Measurements from ENCODE around the gene PTH2R. TPM values are rescaled to one million over a fixed set of nuclear protein-coding genes. Genes with fewer than 3 reads are reported as not detected.
A peak's percentile ranks its signal among the peaks of the same experiment; 100 is the strongest.
"Not testable (repeated sequence)": the region's sequence is repeated elsewhere in the genome, so short reads cannot be mapped to it uniquely, and the experiment has no call there.

Gene PTH2R
- total RNA-seq, 1 experiment from 2014 or later: 17.3 TPM

GRCh38 chr2:208384637-208385036 is 22.0 kb upstream of the PTH2R start:
- no peak for DNase-seq (ENCODE audit: low read depth)
- in situ Hi-C loops (cut with HindIII; ENCODE audit: low pct_unique_long_range_greater_than_20kb, low sequenced_read_pairs): no loop called here

GRCh38 chr2:208386541-208386940 is 20.1 kb upstream of the PTH2R start:
- in situ Hi-C loops (cut with HindIII; ENCODE audit: low pct_unique_long_range_greater_than_20kb, low sequenced_read_pairs): no loop called here
- no peak for DNase-seq (ENCODE audit: low read depth)

- no peak for DNase-seq (ENCODE audit: low read depth)
- in situ Hi-C loops (cut with HindIII; ENCODE audit: low pct_unique_long_range_greater_than_20kb, low sequenced_read_pairs): no loop called here
Observed at GRCh38 chr2:208389940-208390339, 16.7 kb upstream of the PTH2R start.

- in situ Hi-C loops (cut with HindIII; ENCODE audit: low pct_unique_long_range_greater_than_20kb, low sequenced_read_pairs): no loop called here
- DNase-seq (ENCODE audit: low read depth): no peak
Observed at GRCh38 chr2:208392300-208392699, 14.3 kb upstream of the PTH2R start.

- DNase-seq (ENCODE audit: low read depth); in situ Hi-C loops (cut with HindIII; ENCODE audit: low pct_unique_long_range_greater_than_20kb, low sequenced_read_pairs): not testable (repeated sequence)
Observed at GRCh38 chr2:208396796-208397195, 9.8 kb upstream of the PTH2R start.

GRCh38 chr2:208399201-208399600 is 7.4 kb upstream of the PTH2R start:
- DNase-seq (ENCODE audit: low read depth): no peak
- in situ Hi-C loops (cut with HindIII; ENCODE audit: low pct_unique_long_range_greater_than_20kb, low sequenced_read_pairs): no loop called here

GRCh38 chr2:208407667-208408066 is 1.1 kb downstream of the PTH2R start:
- in situ Hi-C loops (cut with HindIII; ENCODE audit: low pct_unique_long_range_greater_than_20kb, low sequenced_read_pairs): no loop called here
- no peak for DNase-seq (ENCODE audit: low read depth)

GRCh38 chr2:208413931-208414330 is 7.3 kb downstream of the PTH2R start:
- DNase-seq (ENCODE audit: low read depth): no peak
- in situ Hi-C loops (cut with HindIII; ENCODE audit: low pct_unique_long_range_greater_than_20kb, low sequenced_read_pairs): no loop called here

GRCh38 chr2:208415255-208415654 is 8.7 kb downstream of the PTH2R start:
- in situ Hi-C loops (cut with HindIII; ENCODE audit: low pct_unique_long_range_greater_than_20kb, low sequenced_read_pairs): no loop called here
- no peak for DNase-seq (ENCODE audit: low read depth)

- in situ Hi-C loops (cut with HindIII; ENCODE audit: low pct_unique_long_range_greater_than_20kb, low sequenced_read_pairs): no loop called here
- DNase-seq (ENCODE audit: low read depth): no peak
Observed at GRCh38 chr2:208415897-208416296, 9.3 kb downstream of the PTH2R start.

- no peak for DNase-seq (ENCODE audit: low read depth)
- in situ Hi-C loops (cut with HindIII; ENCODE audit: low pct_unique_long_range_greater_than_20kb, low sequenced_read_pairs): no loop called here
Observed at GRCh38 chr2:208426412-208427045, 19.9 kb downstream of the PTH2R start.

GRCh38 chr2:208437755-208438154 is 31.2 kb downstream of the PTH2R start:
- no peak for DNase-seq (ENCODE audit: low read depth)
- in situ Hi-C loops (cut with HindIII; ENCODE audit: low pct_unique_long_range_greater_than_20kb, low sequenced_read_pairs): no loop called here

- no peak for DNase-seq (ENCODE audit: low read depth)
- in situ Hi-C loops (cut with HindIII; ENCODE audit: low pct_unique_long_range_greater_than_20kb, low sequenced_read_pairs): no loop called here
Observed at GRCh38 chr2:208440716-208441115, 34.1 kb downstream of the PTH2R start.

- in situ Hi-C loops (cut with HindIII; ENCODE audit: low pct_unique_long_range_greater_than_20kb, low sequenced_read_pairs): no loop called here
- no peak for DNase-seq (ENCODE audit: low read depth)
Observed at GRCh38 chr2:208441951-208442350, 35.4 kb downstream of the PTH2R start.

- in situ Hi-C loops (cut with HindIII; ENCODE audit: low pct_unique_long_range_greater_than_20kb, low sequenced_read_pairs); DNase-seq (ENCODE audit: low read depth): not testable (repeated sequence)
Observed at GRCh38 chr2:208447447-208447846, 40.9 kb downstream of the PTH2R start.

- in situ Hi-C loops (cut with HindIII; ENCODE audit: low pct_unique_long_range_greater_than_20kb, low sequenced_read_pairs): no loop called here
- DNase-seq (ENCODE audit: low read depth): no peak
Observed at GRCh38 chr2:208451061-208451460, 44.5 kb downstream of the PTH2R start.

GRCh38 chr2:208454861-208455260 is 48.3 kb downstream of the PTH2R start:
- in situ Hi-C loops (cut with HindIII; ENCODE audit: low pct_unique_long_range_greater_than_20kb, low sequenced_read_pairs): no loop called here
- no peak for DNase-seq (ENCODE audit: low read depth)

- no peak for DNase-seq (ENCODE audit: low read depth)
- in situ Hi-C loops (cut with HindIII; ENCODE audit: low pct_unique_long_range_greater_than_20kb, low sequenced_read_pairs): no loop called here
Observed at GRCh38 chr2:208463721-208464120, 57.1 kb downstream of the PTH2R start.

GRCh38 chr2:208464205-208464604 is 57.6 kb downstream of the PTH2R start:
- in situ Hi-C loops (cut with HindIII; ENCODE audit: low pct_unique_long_range_greater_than_20kb, low sequenced_read_pairs): no loop called here
- no peak for DNase-seq (ENCODE audit: low read depth)

- in situ Hi-C loops (cut with HindIII; ENCODE audit: low pct_unique_long_range_greater_than_20kb, low sequenced_read_pairs): no loop called here
- peak; percentile 33 for DNase-seq (ENCODE audit: low read depth)
Observed at GRCh38 chr2:208466151-208466919, 59.7 kb downstream of the PTH2R start.
